WTC11 (cell line): ENCODE measurements around the gene ABHD17B. TPM values are rescaled to one million over a fixed set of nuclear protein-coding genes. Genes with fewer than 3 reads are reported as not detected.

ENCODE experiments used
- ATAC-seq: fragments of 200-7000 bp; cut with Tn5 transposase; 2 replicates; pipeline ENCODE4 v1.10.0; 2021; ENCODE audit warnings: mild to moderate bottlenecking, moderate library complexity
- CTCF ChIA-PET: fragments of 300-600 bp; sonication (Branson Sonifier 250); formaldehyde crosslinking; loops from one replicate; lab custom pipeline; 2021; ENCODE audit warnings: antibody characterized with exemption; lab: Charles Lee
- POLR2A ChIA-PET: fragments of 350-600 bp; sonication (Branson Sonifier 250); formaldehyde crosslinking; loops from one replicate; lab custom pipeline; 2021; ENCODE audit warnings: antibody characterized with exemption; lab: Charles Lee
- DNase-seq: peaks from one replicate; pipeline ENCODE4 v3.0.0; 2021; ENCODE audit warnings: low spot score
- H3K27ac Mint-ChIP-seq: 2 replicates; pipeline ENCODE4 v1.8.0; 2021; ENCODE audit warnings: mixed read lengths
- H3K27me3 Mint-ChIP-seq: 2 replicates; pipeline ENCODE4 v1.8.0; 2021; ENCODE audit warnings: low read depth, mild to moderate bottlenecking, moderate library complexity, mixed read lengths
- H3K36me3 Mint-ChIP-seq: 2 replicates; pipeline ENCODE4 v1.8.0; 2021; ENCODE audit warnings: mixed read lengths
- H3K4me1 Mint-ChIP-seq: 2 replicates; pipeline ENCODE4 v1.8.0; 2022; ENCODE audit warnings: mixed read lengths
- H3K4me3 Mint-ChIP-seq: 2 replicates; pipeline ENCODE4 v1.8.0; 2021; ENCODE audit warnings: mild to moderate bottlenecking, moderate library complexity, mixed read lengths
- H3K9me3 Mint-ChIP-seq: 2 replicates; pipeline ENCODE4 v1.8.0; 2021; ENCODE audit warnings: mixed read lengths
- AR ChIP-seq: fragments of 250-450 bp; sonication (Bioruptor Pico); IDR thresholded peaks from 2 replicates; pipeline ENCODE4 v1.9.0; 2021; ENCODE audit warnings: mild to moderate bottlenecking
- ATF1 ChIP-seq: sonication (generic); formaldehyde crosslinking; IDR thresholded peaks from 2 replicates; pipeline ENCODE4 v1.8.1; 2023; ENCODE audit warnings: mild to moderate bottlenecking, moderate library complexity, missing genetic modification reagents
- ATF2 ChIP-seq: sonication (generic); formaldehyde crosslinking; IDR thresholded peaks from 2 replicates; pipeline ENCODE4 v1.8.1; 2022; ENCODE audit warnings: low read depth, missing genetic modification reagents, borderline replicate concordance
- CBFB ChIP-seq: sonication (generic); formaldehyde crosslinking; IDR thresholded peaks from 2 replicates; pipeline ENCODE4 v1.8.1; 2022; ENCODE audit warnings: mild to moderate bottlenecking, low read depth, missing genetic modification reagents
- CREB1 ChIP-seq: sonication (generic); formaldehyde crosslinking; IDR thresholded peaks from 2 replicates; pipeline ENCODE4 v1.8.0; 2023; ENCODE audit warnings: mild to moderate bottlenecking, missing genetic modification reagents
- ELF4 ChIP-seq: sonication (generic); formaldehyde crosslinking; IDR thresholded peaks from 2 replicates; pipeline ENCODE4 v1.8.1; 2022; ENCODE audit warnings: low read depth, mild to moderate bottlenecking, moderate library complexity, missing genetic modification reagents
- EMX1 ChIP-seq: fragments of 250-450 bp; sonication (Bioruptor Pico); IDR thresholded peaks from 2 replicates; pipeline ENCODE4 v1.8.0; 2021; ENCODE audit warnings: mild to moderate bottlenecking
- GABPB1 ChIP-seq: sonication (generic); formaldehyde crosslinking; IDR thresholded peaks from 2 replicates; pipeline ENCODE4 v1.8.1; 2023; ENCODE audit warnings: mild to moderate bottlenecking, missing genetic modification reagents
- HMGA2 ChIP-seq: fragments of 250-450 bp; sonication (Bioruptor Pico); IDR thresholded peaks from 2 replicates; pipeline ENCODE4 v1.4.0; 2021; ENCODE audit warnings: mild to moderate bottlenecking, moderate library complexity
- JAZF1 ChIP-seq: fragments of 250-450 bp; sonication (Bioruptor Pico); IDR thresholded peaks from 2 replicates; pipeline ENCODE4 v1.9.0; 2021; ENCODE audit warnings: moderate library complexity, mild to moderate bottlenecking, inconsistent platforms
- JUN ChIP-seq: sonication (generic); formaldehyde crosslinking; IDR thresholded peaks from 2 replicates; pipeline ENCODE4 v1.8.0; 2023; ENCODE audit warnings: mild to moderate bottlenecking, missing genetic modification reagents
- MAX ChIP-seq: sonication (generic); formaldehyde crosslinking; IDR thresholded peaks from 2 replicates; pipeline ENCODE4 v1.8.0; 2022; ENCODE audit warnings: mild to moderate bottlenecking, missing genetic modification reagents
- MLX ChIP-seq: sonication (generic); formaldehyde crosslinking; IDR thresholded peaks from 2 replicates; pipeline ENCODE4 v1.8.1; 2023; ENCODE audit warnings: mild to moderate bottlenecking, missing genetic modification reagents, moderate library complexity
- MYBL2 ChIP-seq: sonication (generic); formaldehyde crosslinking; IDR thresholded peaks from 2 replicates; pipeline ENCODE4 v1.8.1; 2023; ENCODE audit warnings: mild to moderate bottlenecking, moderate library complexity, missing genetic modification reagents
- NR1H2 ChIP-seq: sonication (generic); formaldehyde crosslinking; IDR thresholded peaks from 2 replicates; pipeline ENCODE4 v1.9.0; 2021; ENCODE audit warnings: mild to moderate bottlenecking, moderate library complexity, missing genetic modification reagents
- PREB ChIP-seq: sonication (generic); formaldehyde crosslinking; IDR thresholded peaks from 2 replicates; pipeline ENCODE4 v1.8.1; 2022; ENCODE audit warnings: mild to moderate bottlenecking, missing genetic modification reagents, moderate library complexity, borderline replicate concordance
- RELA ChIP-seq: sonication (generic); formaldehyde crosslinking; IDR thresholded peaks from 2 replicates; pipeline ENCODE4 v1.8.1; 2022; ENCODE audit warnings: missing genetic modification reagents, mild to moderate bottlenecking, borderline replicate concordance
- SP1 ChIP-seq: sonication (generic); formaldehyde crosslinking; conservative IDR thresholded peaks from 2 replicates; pipeline ENCODE4 v1.8.1; 2022; ENCODE audit warnings: missing genetic modification reagents
- ZNF263 ChIP-seq: sonication (generic); formaldehyde crosslinking; IDR thresholded peaks from 2 replicates; pipeline ENCODE4 v1.8.1; 2022; ENCODE audit warnings: low read depth, mild to moderate bottlenecking, moderate library complexity, missing genetic modification reagents
- ZNF317 ChIP-seq: sonication (generic); formaldehyde crosslinking; IDR thresholded peaks from 2 replicates; pipeline ENCODE4 v1.8.1; 2023; ENCODE audit warnings: low read depth, mild to moderate bottlenecking, moderate library complexity, missing genetic modification reagents, borderline replicate concordance
- total RNA-seq: library from RNA; stranded (reverse); gene quantifications from 3 replicates; pipeline ENCODE4 v1.2.3, GENCODE V29; 2021
- TF ChIP-seq, protein P1 (sequence below): sonication (generic); formaldehyde crosslinking; IDR thresholded peaks from 2 replicates; pipeline ENCODE4 v1.8.1; 2022; ENCODE audit warnings: low read depth, mild to moderate bottlenecking, moderate library complexity, missing genetic modification reagents, borderline replicate concordance
- TF ChIP-seq, protein P2 (sequence below): sonication (generic); formaldehyde crosslinking; conservative IDR thresholded peaks from 2 replicates; pipeline ENCODE4 v1.8.1; 2022; ENCODE audit warnings: mild to moderate bottlenecking, missing genetic modification reagents
- TF ChIP-seq, protein P3 (sequence below): sonication (generic); formaldehyde crosslinking; IDR thresholded peaks from 2 replicates; pipeline ENCODE4 v1.8.0; 2022; ENCODE audit warnings: mild to moderate bottlenecking, missing genetic modification reagents

ABHD17B gene
- total RNA-seq, 1 experiment from 2014 or later, result 56.6 TPM

DNA sequence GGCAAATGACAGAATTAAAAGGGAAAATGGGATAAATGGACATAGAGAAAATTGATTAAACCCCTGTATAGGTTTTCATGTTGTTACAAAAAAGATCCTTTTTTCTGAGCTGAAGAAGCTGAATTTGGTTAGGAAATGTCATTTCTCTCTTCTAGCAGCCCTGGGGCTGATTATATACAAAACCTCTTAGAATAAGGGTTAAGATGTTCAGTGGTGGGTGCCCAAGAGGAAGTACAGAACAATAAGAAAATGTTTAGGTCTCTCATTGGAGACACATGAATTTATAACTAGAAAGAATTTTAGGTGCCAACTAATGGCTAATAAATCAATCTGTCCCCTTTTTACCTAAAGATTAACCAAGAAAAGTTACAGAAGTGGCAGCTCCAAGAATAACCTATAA, 14.2 kb downstream of the ABHD17B start (continued):
- TF ChIP-seq PREB (CRISPR knock-in tag) (no peak), ZNF263 (CRISPR knock-in tag) (no peak), MLX (CRISPR knock-in tag) (no peak), ATF1 (no peak), MYBL2 (no peak), ELF4 (CRISPR knock-in tag) (no peak), CREB1 (CRISPR knock-in tag) (no peak), CBFB (CRISPR knock-in tag) (no peak), ATF2 (CRISPR knock-in tag) (no peak)
- TF ChIP-seq, protein P1, sequence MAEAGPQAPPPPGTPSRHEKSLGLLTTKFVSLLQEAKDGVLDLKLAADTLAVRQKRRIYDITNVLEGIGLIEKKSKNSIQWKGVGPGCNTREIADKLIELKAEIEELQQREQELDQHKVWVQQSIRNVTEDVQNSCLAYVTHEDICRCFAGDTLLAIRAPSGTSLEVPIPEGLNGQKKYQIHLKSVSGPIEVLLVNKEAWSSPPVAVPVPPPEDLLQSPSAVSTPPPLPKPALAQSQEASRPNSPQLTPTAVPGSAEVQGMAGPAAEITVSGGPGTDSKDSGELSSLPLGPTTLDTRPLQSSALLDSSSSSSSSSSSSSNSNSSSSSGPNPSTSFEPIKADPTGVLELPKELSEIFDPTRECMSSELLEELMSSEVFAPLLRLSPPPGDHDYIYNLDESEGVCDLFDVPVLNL, result no peak
- TF ChIP-seq, all 79 proteins: peak for 0

- TF ChIP-seq, protein P2, sequence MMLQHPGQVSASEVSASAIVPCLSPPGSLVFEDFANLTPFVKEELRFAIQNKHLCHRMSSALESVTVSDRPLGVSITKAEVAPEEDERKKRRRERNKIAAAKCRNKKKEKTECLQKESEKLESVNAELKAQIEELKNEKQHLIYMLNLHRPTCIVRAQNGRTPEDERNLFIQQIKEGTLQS (CRISPR knock-in tag), result no peak
- no peak for TF ChIP-seq EMX1 (CRISPR knock-in tag)
- TF ChIP-seq SP1 (CRISPR knock-in tag), result no peak
- no peak for TF ChIP-seq MAX (CRISPR knock-in tag)
- no peak for TF ChIP-seq NR1H2 (CRISPR knock-in tag)
- TF ChIP-seq JAZF1 (CRISPR knock-in tag), result no peak
- no peak for TF ChIP-seq RELA (CRISPR knock-in tag)
- TF ChIP-seq, protein P1, result no peak
- no peak for TF ChIP-seq AR (CRISPR knock-in tag)
- no peak for TF ChIP-seq ZNF317
- TF ChIP-seq, protein P3, sequence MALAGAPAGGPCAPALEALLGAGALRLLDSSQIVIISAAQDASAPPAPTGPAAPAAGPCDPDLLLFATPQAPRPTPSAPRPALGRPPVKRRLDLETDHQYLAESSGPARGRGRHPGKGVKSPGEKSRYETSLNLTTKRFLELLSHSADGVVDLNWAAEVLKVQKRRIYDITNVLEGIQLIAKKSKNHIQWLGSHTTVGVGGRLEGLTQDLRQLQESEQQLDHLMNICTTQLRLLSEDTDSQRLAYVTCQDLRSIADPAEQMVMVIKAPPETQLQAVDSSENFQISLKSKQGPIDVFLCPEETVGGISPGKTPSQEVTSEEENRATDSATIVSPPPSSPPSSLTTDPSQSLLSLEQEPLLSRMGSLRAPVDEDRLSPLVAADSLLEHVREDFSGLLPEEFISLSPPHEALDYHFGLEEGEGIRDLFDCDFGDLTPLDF (CRISPR knock-in tag), result no peak
- TF ChIP-seq JUN (CRISPR knock-in tag), result no peak
- no peak for TF ChIP-seq HMGA2 (CRISPR knock-in tag)
- TF ChIP-seq GABPB1 (CRISPR knock-in tag), result no peak
- H3K4me1 Mint-ChIP-seq, result peaks cover 76% of the 10 kb centered on the region
- 0 out of 2 replicates have a peak overlapping the region, but pooled peaks have one; percentile 6 for H3K27ac Mint-ChIP-seq
- H3K36me3 Mint-ChIP-seq, result peaks cover 10% of the 10 kb centered on the region
- CTCF ChIA-PET, result interaction anchor here (2.7 kb wide), 1 partner anchor 129 kb away, joined by 8 read pairs; no protein-coding TSS in a partner anchor
- H3K4me3 Mint-ChIP-seq, result no peak overlapping the region
- DNase-seq (no peak), ATAC-seq (no peak)
- H3K9me3 Mint-ChIP-seq, result no peaks in the 10 kb centered on the region
- H3K27me3 Mint-ChIP-seq, result no peaks in the 10 kb centered on the region
- POLR2A ChIA-PET, result interaction anchor here (1.2 kb wide), 1 partner anchor 15 kb away, joined by 3 read pairs; the partner anchor contains the start of genes ABHD17B and C9orf85
Measured at GRCh38 chr9:71895955-71896354, 15.0 kb downstream of the ABHD17B start.
